Stimulated activated naive CD8-positive, alpha-beta T cell treated with anti-CD3 and anti-CD28 coated beads, Interleukin-15, Interleukin-2, amounts not matched to agents 100 ng/mL and 50 ng/mL, for 24 hours (primary cell): ENCODE results near the gene PRUNE1.

Source experiments
- H3K27ac Mint-ChIP-seq: one replicate; pipeline ENCODE4 v1.8.0; 2021; ENCODE audit warnings: mild to moderate bottlenecking, mixed read lengths
- H3K27me3 Mint-ChIP-seq: one replicate; pipeline ENCODE4 v1.8.0; 2021; ENCODE audit warnings: mixed read lengths
- H3K36me3 Mint-ChIP-seq: one replicate; pipeline ENCODE4 v1.8.0; 2021; ENCODE audit warnings: low read depth, mixed read lengths
- H3K4me1 Mint-ChIP-seq: one replicate; pipeline ENCODE4 v1.8.0; 2021; ENCODE audit warnings: low read depth, mixed read lengths
- H3K4me3 Mint-ChIP-seq: one replicate; pipeline ENCODE4 v1.8.0; 2021; ENCODE audit warnings: mild to moderate bottlenecking, mixed read lengths
- H3K9me3 Mint-ChIP-seq: one replicate; pipeline ENCODE4 v1.8.0; 2021; ENCODE audit warnings: mixed read lengths

PRUNE1 gene

GRCh38 chr1:151008244-151009205, at the start of gene PRUNE1:
Gene PRUNE1 (plus strand): TSS chr1:151008449. CDS start chr1:151008633, 184 bp downstream.
- Mint-ChIP-seq H3K4me3 (peak within 1 kb of the TSS; percentile 98), H3K4me1 (peaks cover 79% of the 10 kb centered on the region), H3K9me3 (no peaks in the 10 kb centered on the region), H3K27me3 (no peaks in the 10 kb centered on the region), H3K36me3 (peaks cover 7% of the 10 kb centered on the region), H3K27ac (peak within 1 kb of the TSS; percentile 95)

DNA sequence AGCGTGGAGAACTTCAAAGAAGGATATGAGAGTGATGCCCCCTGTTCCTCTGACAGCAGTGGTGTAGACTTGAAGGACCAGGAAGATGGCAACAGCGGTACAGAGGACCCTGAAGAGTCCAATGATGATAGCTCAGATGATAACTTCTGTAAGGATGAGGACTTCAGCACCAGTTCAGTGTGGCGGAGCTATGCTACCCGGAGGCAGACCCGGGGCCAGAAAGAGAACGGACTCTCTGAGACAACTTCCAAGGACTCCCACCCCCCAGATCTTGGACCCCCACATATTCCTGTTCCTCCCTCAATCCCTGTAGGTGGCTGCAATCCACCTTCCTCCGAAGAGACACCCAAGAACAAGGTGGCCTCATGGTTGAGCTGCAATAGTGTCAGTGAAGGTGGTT, 47.6 kb upstream of the PRUNE1 start:
- Mint-ChIP-seq H3K9me3 (no peaks in the 10 kb centered on the region), H3K36me3 (peaks cover 74% of the 10 kb centered on the region), H3K27ac (no peak overlapping the region), H3K27me3 (no peaks in the 10 kb centered on the region), H3K4me3 (no peak overlapping the region), H3K4me1 (peaks cover 2% of the 10 kb centered on the region)

- Mint-ChIP-seq H3K4me1 (peaks cover 3% of the 10 kb centered on the region), H3K36me3 (peaks cover 75% of the 10 kb centered on the region), H3K27ac (peak overlapping the region; percentile 15), H3K9me3 (no peaks in the 10 kb centered on the region), H3K27me3 (no peaks in the 10 kb centered on the region), H3K4me3 (no peak overlapping the region)
These were observed 46.5 kb upstream of the PRUNE1 start for GRCh38 chr1:150961756-150962155.

GRCh38 chr1:150963321-150964163, 44.7 kb upstream of the PRUNE1 start:
- H3K4me1 Mint-ChIP-seq = peaks cover 3% of the 10 kb centered on the region
- H3K36me3 Mint-ChIP-seq = peaks cover 83% of the 10 kb centered on the region
- H3K27ac Mint-ChIP-seq = peak overlapping the region; percentile 28
- no peak overlapping the region for H3K4me3 Mint-ChIP-seq
- H3K27me3 Mint-ChIP-seq = no peaks in the 10 kb centered on the region
- H3K9me3 Mint-ChIP-seq = no peaks in the 10 kb centered on the region

DNA sequence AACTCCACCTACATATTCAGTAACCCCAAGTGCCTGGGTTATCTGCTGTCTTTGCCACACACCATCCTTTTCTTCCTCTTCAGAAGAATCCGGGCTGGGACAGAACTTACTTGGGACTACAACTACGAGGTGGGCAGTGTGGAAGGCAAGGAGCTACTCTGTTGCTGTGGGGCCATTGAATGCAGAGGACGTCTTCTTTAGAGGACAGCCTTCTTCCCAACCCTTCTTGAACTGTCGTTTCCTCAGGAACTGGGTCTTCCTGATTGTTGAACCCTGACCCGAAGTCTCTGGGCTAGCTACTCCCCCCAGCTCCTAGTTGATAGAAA, 44.1 kb upstream of the PRUNE1 start:
- peaks cover 3% of the 10 kb centered on the region for H3K4me1 Mint-ChIP-seq
- H3K36me3 Mint-ChIP-seq = peaks cover 82% of the 10 kb centered on the region
- H3K4me3 Mint-ChIP-seq = no peak overlapping the region
- H3K9me3 Mint-ChIP-seq = no peaks in the 10 kb centered on the region
- H3K27me3 Mint-ChIP-seq = no peaks in the 10 kb centered on the region
- peak overlapping the region; percentile 28 for H3K27ac Mint-ChIP-seq

DNA sequence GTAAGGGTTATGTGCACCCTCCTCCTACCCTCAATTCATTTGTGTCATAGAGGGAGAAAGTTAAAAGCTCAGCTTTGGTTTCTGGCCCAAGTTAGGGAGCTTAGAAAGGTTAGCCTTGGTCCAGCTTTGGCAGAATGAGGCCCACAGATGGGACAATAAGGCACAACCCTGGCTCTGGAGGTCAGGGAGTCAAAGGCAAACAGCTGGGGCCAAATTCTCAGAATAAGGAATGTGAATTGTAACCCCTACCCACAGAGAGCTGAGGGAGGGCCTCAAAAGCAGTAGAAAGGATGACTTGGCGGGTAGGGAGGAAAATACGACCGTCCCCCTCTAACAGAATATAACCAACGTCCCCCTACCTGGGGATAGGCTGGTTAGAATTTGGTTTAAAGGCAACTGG, 42.6 kb upstream of the PRUNE1 start:
- H3K9me3 Mint-ChIP-seq = no peaks in the 10 kb centered on the region
- H3K36me3 Mint-ChIP-seq = peaks cover 69% of the 10 kb centered on the region
- H3K27me3 Mint-ChIP-seq = no peaks in the 10 kb centered on the region
- peak overlapping the region; percentile 42 for H3K27ac Mint-ChIP-seq
- H3K4me1 Mint-ChIP-seq = peaks cover 9% of the 10 kb centered on the region
- no peak overlapping the region for H3K4me3 Mint-ChIP-seq

GRCh38 chr1:150966011-150966410, 42.2 kb upstream of the PRUNE1 start:
- no peaks in the 10 kb centered on the region for H3K9me3 Mint-ChIP-seq
- H3K4me1 Mint-ChIP-seq = peaks cover 13% of the 10 kb centered on the region
- no peak overlapping the region for H3K4me3 Mint-ChIP-seq
- H3K36me3 Mint-ChIP-seq = peaks cover 69% of the 10 kb centered on the region
- peak overlapping the region; percentile 42 for H3K27ac Mint-ChIP-seq
- no peaks in the 10 kb centered on the region for H3K27me3 Mint-ChIP-seq

GRCh38 chr1:150967936-150968335, 40.3 kb upstream of the PRUNE1 start:
- H3K27me3 Mint-ChIP-seq = no peaks in the 10 kb centered on the region
- no peak overlapping the region for H3K4me3 Mint-ChIP-seq
- H3K36me3 Mint-ChIP-seq = peaks cover 68% of the 10 kb centered on the region
- H3K27ac Mint-ChIP-seq = no peak overlapping the region
- peaks cover 33% of the 10 kb centered on the region for H3K4me1 Mint-ChIP-seq
- no peaks in the 10 kb centered on the region for H3K9me3 Mint-ChIP-seq

- peaks cover 37% of the 10 kb centered on the region for H3K4me1 Mint-ChIP-seq
- H3K4me3 Mint-ChIP-seq = no peak overlapping the region
- H3K36me3 Mint-ChIP-seq = peaks cover 66% of the 10 kb centered on the region
- no peak overlapping the region for H3K27ac Mint-ChIP-seq
- H3K27me3 Mint-ChIP-seq = no peaks in the 10 kb centered on the region
- no peaks in the 10 kb centered on the region for H3K9me3 Mint-ChIP-seq
These were observed 39.8 kb upstream of the PRUNE1 start for GRCh38 chr1:150968491-150968890.

DNA sequence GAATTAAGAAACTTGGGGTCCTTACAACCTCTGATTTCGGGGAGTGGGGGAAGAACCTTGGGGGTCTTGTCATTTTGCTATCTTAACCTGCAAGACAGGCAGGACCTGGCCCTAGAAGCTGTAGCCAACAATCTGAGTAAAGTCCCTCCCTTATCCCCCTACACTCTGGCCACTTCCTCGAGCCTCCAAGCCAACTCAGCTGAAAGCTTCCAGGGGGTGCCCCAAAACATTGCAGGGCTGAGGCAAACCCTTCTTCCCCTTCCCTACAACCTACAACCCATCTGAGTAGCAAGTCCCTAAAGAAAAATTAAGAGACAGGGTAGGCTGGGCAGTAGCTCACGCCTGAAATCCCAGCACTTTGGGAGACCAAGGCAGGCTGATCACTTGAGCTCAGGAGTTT, 38.6 kb upstream of the PRUNE1 start:
- H3K4me1 Mint-ChIP-seq = peaks cover 40% of the 10 kb centered on the region
- no peaks in the 10 kb centered on the region for H3K27me3 Mint-ChIP-seq
- no peaks in the 10 kb centered on the region for H3K9me3 Mint-ChIP-seq
- peaks cover 55% of the 10 kb centered on the region for H3K36me3 Mint-ChIP-seq
- H3K27ac Mint-ChIP-seq = peak overlapping the region; percentile 89
- no peak overlapping the region for H3K4me3 Mint-ChIP-seq

DNA sequence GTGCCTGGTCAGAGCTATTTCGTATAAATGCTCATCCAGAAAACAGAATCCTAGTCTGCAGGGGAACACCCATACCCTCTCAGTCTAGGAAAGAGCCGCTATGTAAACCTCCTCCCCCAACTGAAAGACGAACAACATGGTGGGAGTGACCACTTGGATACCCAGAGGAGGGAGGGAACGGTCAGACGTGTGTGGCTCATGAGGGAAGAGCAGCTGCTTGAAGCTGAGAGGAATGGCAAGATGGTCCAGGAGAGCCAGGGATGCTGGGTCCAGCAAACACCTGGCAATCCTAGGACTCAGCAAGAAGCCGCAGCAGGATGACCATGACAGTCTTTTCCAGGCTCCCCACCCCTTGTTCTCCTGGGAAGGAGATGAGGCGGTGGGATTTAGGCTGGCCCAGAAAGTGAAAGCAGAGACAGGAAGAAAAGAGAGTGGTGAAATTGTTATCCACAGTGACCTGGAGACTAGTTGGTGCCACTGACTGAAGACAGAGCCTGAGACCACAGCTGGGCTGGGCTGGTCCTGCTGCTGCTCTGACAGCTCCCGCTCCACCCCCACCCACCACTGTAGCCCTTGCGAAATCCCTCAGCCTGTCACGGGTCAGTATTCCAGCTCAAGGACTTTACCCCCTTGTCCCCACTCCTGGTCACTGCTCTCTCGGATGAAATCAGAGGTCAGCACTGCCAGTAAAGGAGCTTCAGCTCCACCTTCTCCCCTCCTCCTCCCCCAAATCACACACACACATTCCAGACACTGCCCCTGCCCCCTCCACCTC, 37.3 kb upstream of the PRUNE1 start:
- Mint-ChIP-seq H3K4me3 (peak overlapping the region; percentile 90), H3K4me1 (peaks cover 45% of the 10 kb centered on the region), H3K27ac (peak overlapping the region; percentile 89), H3K9me3 (no peaks in the 10 kb centered on the region), H3K36me3 (peaks cover 47% of the 10 kb centered on the region), H3K27me3 (no peaks in the 10 kb centered on the region)

GRCh38 chr1:150971583-150972416, 36.4 kb upstream of the PRUNE1 start:
- no peaks in the 10 kb centered on the region for H3K27me3 Mint-ChIP-seq
- H3K36me3 Mint-ChIP-seq = peaks cover 40% of the 10 kb centered on the region
- H3K4me1 Mint-ChIP-seq = peaks cover 53% of the 10 kb centered on the region
- H3K9me3 Mint-ChIP-seq = no peaks in the 10 kb centered on the region
- peak overlapping the region; percentile 90 for H3K4me3 Mint-ChIP-seq
- peak overlapping the region; percentile 89 for H3K27ac Mint-ChIP-seq

DNA sequence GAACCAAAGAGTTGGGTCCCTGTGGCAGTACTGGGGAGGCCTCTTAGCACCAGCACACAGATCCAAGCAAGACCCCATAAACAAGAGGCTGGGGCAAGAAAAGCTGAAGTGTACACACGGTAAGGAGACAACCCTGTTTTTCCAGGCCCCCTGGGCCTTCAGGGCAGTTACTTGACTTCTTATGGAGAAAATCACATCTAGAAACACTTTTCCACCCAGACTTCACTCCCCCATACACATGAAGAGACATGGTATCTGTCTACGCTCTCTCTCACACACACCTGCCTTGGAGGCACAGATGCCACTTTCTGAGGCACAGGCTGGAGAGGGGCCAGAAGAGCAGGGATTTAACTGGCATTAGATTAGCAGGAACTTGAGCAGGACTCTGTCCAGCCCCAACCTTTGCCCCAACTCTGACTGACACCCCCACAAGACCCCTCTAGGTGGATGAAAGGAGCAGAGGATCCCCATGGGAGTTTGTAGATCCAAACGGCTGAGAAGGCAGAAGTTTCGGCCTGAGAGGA, 35.8 kb upstream of the PRUNE1 start:
- H3K27ac Mint-ChIP-seq = peak overlapping the region; percentile 89
- H3K4me1 Mint-ChIP-seq = peaks cover 60% of the 10 kb centered on the region
- H3K36me3 Mint-ChIP-seq = peaks cover 34% of the 10 kb centered on the region
- H3K9me3 Mint-ChIP-seq = no peaks in the 10 kb centered on the region
- H3K4me3 Mint-ChIP-seq = peak overlapping the region; percentile 90
- H3K27me3 Mint-ChIP-seq = no peaks in the 10 kb centered on the region
